H9 (cell line): ENCODE data around the gene ALDH1A1. TPM values are rescaled to one million over a fixed set of nuclear protein-coding genes. Genes with fewer than 3 reads are reported as not detected.

Source experiments
- DNase-seq: peaks from one replicate; pipeline ENCODE4 v3.0.0-alpha.2; 2017
- H2AFZ ChIP-seq: one replicate; pipeline ENCODE4 v1.6.1; 2013; ENCODE audit warnings: mild to moderate bottlenecking, low read length, control low read depth, moderate library complexity
- H2AK5ac ChIP-seq: 2 replicates; pipeline ENCODE4 v1.6.1; 2013; ENCODE audit warnings: low read length, control low read depth, mixed read lengths; ENCODE audit not compliant: insufficient read length
- H2BK120ac ChIP-seq: one replicate; pipeline ENCODE4 v1.6.1; 2013; ENCODE audit warnings: low read depth, mild to moderate bottlenecking, low read length, control low read depth, inconsistent platforms; ENCODE audit not compliant: poor library complexity, severe bottlenecking
- H2BK12ac ChIP-seq: 2 replicates; pipeline ENCODE4 v1.6.1; 2013; ENCODE audit warnings: low read length, control low read depth, mixed read lengths, low read depth; ENCODE audit not compliant: insufficient read length
- H2BK15ac ChIP-seq: 2 replicates; pipeline ENCODE4 v1.6.1; 2013; ENCODE audit warnings: low read depth, low read length, control low read depth
- H2BK20ac ChIP-seq: one replicate; pipeline ENCODE4 v1.6.1; 2013; ENCODE audit warnings: low read depth, mild to moderate bottlenecking, low read length, control low read depth, inconsistent platforms; ENCODE audit not compliant: poor library complexity, severe bottlenecking
- H2BK5ac ChIP-seq: 2 replicates; pipeline ENCODE4 v1.6.1; 2013; ENCODE audit warnings: low read length, control low read depth, mixed read lengths; ENCODE audit not compliant: insufficient read length
- H3K14ac ChIP-seq: 2 replicates; pipeline ENCODE4 v1.6.1; 2013; ENCODE audit warnings: low read length, control low read depth; ENCODE audit not compliant: insufficient read depth
- H3K18ac ChIP-seq: 2 replicates; pipeline ENCODE4 v1.6.1; 2013; ENCODE audit warnings: low read depth, mild to moderate bottlenecking, mixed read lengths, low read length, control low read depth; ENCODE audit not compliant: insufficient read length
- H3K23ac ChIP-seq: 2 replicates; pipeline ENCODE4 v1.6.1; 2013; ENCODE audit warnings: low read length, control low read depth, mixed read lengths, low read depth; ENCODE audit not compliant: insufficient read length
- H3K23me2 ChIP-seq: 2 replicates; pipeline ENCODE4 v1.6.1; 2013; ENCODE audit warnings: low read depth, mild to moderate bottlenecking, mixed read lengths, low read length, control low read depth; ENCODE audit not compliant: insufficient read length, poor library complexity, severe bottlenecking
- H3K27ac ChIP-seq: 2 replicates; pipeline ENCODE4 v1.5.1; 2013; ENCODE audit warnings: low read length, control low read depth, mixed read lengths, low read depth; ENCODE audit not compliant: insufficient read length
- H3K27me3 ChIP-seq: 2 replicates; pipeline ENCODE4 v1.6.1; 2013; ENCODE audit warnings: low read length, control low read depth, inconsistent platforms; ENCODE audit not compliant: insufficient read depth
- H3K4ac ChIP-seq: 2 replicates; pipeline ENCODE4 v1.6.1; 2013; ENCODE audit warnings: low read depth, mild to moderate bottlenecking, control low read depth, inconsistent platforms, low read length, moderate library complexity
- H3K4me1 ChIP-seq: 2 replicates; pipeline ENCODE4 v1.6.1; 2013; ENCODE audit warnings: low read length, control low read depth, inconsistent platforms; ENCODE audit not compliant: insufficient read depth
- H3K4me2 ChIP-seq: 2 replicates; pipeline ENCODE4 v1.6.1; 2013; ENCODE audit warnings: low read length, control low read depth, mixed read lengths; ENCODE audit not compliant: insufficient read length, insufficient read depth
- H3K56ac ChIP-seq: 2 replicates; pipeline ENCODE4 v1.6.1; 2013; ENCODE audit warnings: low read depth, mild to moderate bottlenecking, mixed read lengths, low read length, control low read depth; ENCODE audit not compliant: insufficient read length
- H3K79me1 ChIP-seq: 2 replicates; pipeline ENCODE4 v1.6.1; 2013; ENCODE audit warnings: low read depth, mild to moderate bottlenecking, moderate library complexity, low read length, control low read depth, inconsistent platforms; ENCODE audit not compliant: insufficient read depth, poor library complexity, severe bottlenecking
- H3K79me2 ChIP-seq: 2 replicates; pipeline ENCODE4 v1.6.1; 2013; ENCODE audit warnings: low read length, control low read depth, inconsistent platforms; ENCODE audit not compliant: insufficient read depth
- H3K9ac ChIP-seq: 2 replicates; pipeline ENCODE4 v1.6.1; 2013; ENCODE audit warnings: low read length, control low read depth, mixed read lengths; ENCODE audit not compliant: insufficient read length; ENCODE audit errors: extremely low read depth
- H3K9me3 ChIP-seq: one replicate; pipeline ENCODE4 v1.6.1; 2013; ENCODE audit warnings: low read depth, low read length, inconsistent platforms; ENCODE audit not compliant: control insufficient read depth
- H3T11ph ChIP-seq: one replicate; pipeline ENCODE4 v1.6.1; 2013; ENCODE audit warnings: mild to moderate bottlenecking, low read length, control low read depth, inconsistent platforms
- H4K20me1 ChIP-seq: one replicate; pipeline ENCODE4 v1.6.1; 2013; ENCODE audit not compliant: control insufficient read depth, insufficient read length, insufficient read depth
- H4K5ac ChIP-seq: 2 replicates; pipeline ENCODE4 v1.6.1; 2013; ENCODE audit warnings: low read depth, mild to moderate bottlenecking, mixed read lengths, low read length, control low read depth; ENCODE audit not compliant: insufficient read length
- H4K8ac ChIP-seq: replicated peaks from 2 replicates; pipeline ENCODE4 v1.6.1; 2013; ENCODE audit warnings: low read length, control low read depth, mixed read lengths, low read depth; ENCODE audit not compliant: insufficient read length
- H4K91ac ChIP-seq: 2 replicates; pipeline ENCODE4 v1.6.1; 2013; ENCODE audit warnings: low read depth, mild to moderate bottlenecking, moderate library complexity, mixed read lengths, low read length, control low read depth; ENCODE audit not compliant: insufficient read length
- H3K27ac Mint-ChIP-seq, 3 experiments: 2 replicates in 2 of 3; 3 replicates in 1 of 3; pipeline ENCODE4 v1.8.0; 2020 to 2021; ENCODE audit warnings: mixed read lengths in 3 of 3, mild to moderate bottlenecking in 1 of 3, moderate library complexity in 1 of 3
- H3K27me3 Mint-ChIP-seq: 2 replicates; pipeline ENCODE4 v1.8.0; 2021; ENCODE audit warnings: low read depth, mild to moderate bottlenecking, moderate library complexity, mixed read lengths
- H3K36me3 Mint-ChIP-seq, 3 experiments: 2 replicates in 2 of 3; 3 replicates in 1 of 3; pipeline ENCODE4 v1.8.0; 2020 to 2021; ENCODE audit warnings: low read depth in 3 of 3, mixed read lengths in 3 of 3; ENCODE audit not compliant: insufficient read depth in 1 of 3
- H3K4me1 Mint-ChIP-seq, 2 experiments: 2 replicates each; pipeline ENCODE4 v1.8.0; 2020; ENCODE audit warnings: mixed read lengths in 2 of 2
- H3K4me3 Mint-ChIP-seq, 2 experiments: 2 replicates in 1 of 2; 3 replicates in 1 of 2; pipeline ENCODE4 v1.8.0; 2020 to 2021; ENCODE audit warnings: mild to moderate bottlenecking in 2 of 2, mixed read lengths in 2 of 2, moderate library complexity in 1 of 2
- H3K9me3 Mint-ChIP-seq, 2 experiments: 2 replicates in 1 of 2; 3 replicates in 1 of 2; pipeline ENCODE4 v1.8.0; 2020; ENCODE audit warnings: mild to moderate bottlenecking in 2 of 2, mixed read lengths in 2 of 2, moderate library complexity in 1 of 2
- WGBS: extraction: QIAGEN DNeasy Blood & Tissue Kit; methylation state at CpG from one replicate; pipeline ENCODE4 v1.1.7; 2013; ENCODE audit warnings: missing lambda C conversion rate, low lambda C conversion rate, mixed read lengths; ENCODE audit not compliant: insufficient read length; ENCODE audit errors: extremely low coverage; 5-methylcytosine and 5-hydroxymethylcytosine counted together
- total RNA-seq: library from RNA; stranded (reverse); gene quantifications from 2 replicates; pipeline ENCODE4 v1.2.1, GENCODE V29; 2021
- TF ChIP-seq, protein P1 (sequence below): fragments of 200-600 bp; sonication (generic); conservative IDR thresholded peaks from 3 replicates; pipeline ENCODE4 v1.8.0; 2021; ENCODE audit warnings: antibody characterized with exemption, mild to moderate bottlenecking

The ALDH1A1 gene
- total RNA-seq, 1 experiment from 2014 or later: 1.1 TPM

DNA sequence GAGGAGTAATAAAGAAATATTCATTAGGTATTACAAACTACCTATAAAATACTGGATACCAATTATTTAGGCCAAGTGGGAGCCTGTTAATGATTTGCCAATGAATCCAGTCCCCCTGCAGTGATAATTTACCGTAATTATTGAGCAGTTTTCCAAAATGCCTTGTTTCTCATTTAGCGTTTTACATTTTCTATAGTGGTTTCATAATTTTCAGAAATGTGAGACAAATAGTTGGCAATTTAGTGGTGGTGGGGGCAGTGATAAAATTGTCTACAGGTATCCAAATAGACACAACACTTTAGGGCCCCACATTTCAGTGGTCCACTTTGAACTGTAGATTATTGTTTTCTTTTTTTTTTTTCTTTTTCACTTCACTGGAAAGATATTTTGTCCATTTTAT, 27.3 kb upstream of the ALDH1A1 start:
- H2BK5ac ChIP-seq: no peak overlapping the region
- H3K9ac ChIP-seq: no peak overlapping the region
- TF ChIP-seq, protein P1, sequence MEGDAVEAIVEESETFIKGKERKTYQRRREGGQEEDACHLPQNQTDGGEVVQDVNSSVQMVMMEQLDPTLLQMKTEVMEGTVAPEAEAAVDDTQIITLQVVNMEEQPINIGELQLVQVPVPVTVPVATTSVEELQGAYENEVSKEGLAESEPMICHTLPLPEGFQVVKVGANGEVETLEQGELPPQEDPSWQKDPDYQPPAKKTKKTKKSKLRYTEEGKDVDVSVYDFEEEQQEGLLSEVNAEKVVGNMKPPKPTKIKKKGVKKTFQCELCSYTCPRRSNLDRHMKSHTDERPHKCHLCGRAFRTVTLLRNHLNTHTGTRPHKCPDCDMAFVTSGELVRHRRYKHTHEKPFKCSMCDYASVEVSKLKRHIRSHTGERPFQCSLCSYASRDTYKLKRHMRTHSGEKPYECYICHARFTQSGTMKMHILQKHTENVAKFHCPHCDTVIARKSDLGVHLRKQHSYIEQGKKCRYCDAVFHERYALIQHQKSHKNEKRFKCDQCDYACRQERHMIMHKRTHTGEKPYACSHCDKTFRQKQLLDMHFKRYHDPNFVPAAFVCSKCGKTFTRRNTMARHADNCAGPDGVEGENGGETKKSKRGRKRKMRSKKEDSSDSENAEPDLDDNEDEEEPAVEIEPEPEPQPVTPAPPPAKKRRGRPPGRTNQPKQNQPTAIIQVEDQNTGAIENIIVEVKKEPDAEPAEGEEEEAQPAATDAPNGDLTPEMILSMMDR: no peak
- H3K4ac ChIP-seq: no peak overlapping the region
- no peak overlapping the region for H3K23ac ChIP-seq
- no peaks in the 10 kb centered on the region for H3K79me2 ChIP-seq
- H4K20me1 ChIP-seq: no peaks in the 10 kb centered on the region
- no peak overlapping the region for H4K5ac ChIP-seq
- Mint-ChIP-seq H3K27ac (no peak overlapping the region), H3K36me3 (no peaks in the 10 kb centered on the region), H3K9me3 (no peaks in the 10 kb centered on the region), H3K4me3 (no peak overlapping the region), H3K27me3 (no peaks in the 10 kb centered on the region), H3K4me1 (peaks cover 5% of the 10 kb centered on the region in 2 experiments)
- H3K14ac ChIP-seq: no peak overlapping the region
- no peak overlapping the region for H2BK20ac ChIP-seq
- H3K27me3 ChIP-seq: no peaks in the 10 kb centered on the region
- H2BK15ac ChIP-seq: no peak overlapping the region
- no peak overlapping the region for H3K4me2 ChIP-seq
- no peaks in the 10 kb centered on the region for H3K79me1 ChIP-seq
- no peak overlapping the region for H3T11ph ChIP-seq
- H3K56ac ChIP-seq: no peak overlapping the region
- H3K9me3 ChIP-seq: no peaks in the 10 kb centered on the region
- H2BK120ac ChIP-seq: no peak overlapping the region
- no peaks in the 10 kb centered on the region for H3K23me2 ChIP-seq
- WGBS: no CpG with 5 or more reads among the region's 2 CpGs
- no peak for DNase-seq
- no peak overlapping the region for H3K18ac ChIP-seq
- no peak overlapping the region for H2AFZ ChIP-seq
- H2AK5ac ChIP-seq: no peak overlapping the region
- H3K27ac ChIP-seq: no peak overlapping the region
- H2BK12ac ChIP-seq: no peak overlapping the region
- H3K4me1 ChIP-seq: no peaks in the 10 kb centered on the region
- H4K8ac ChIP-seq: no peak overlapping the region
- H4K91ac ChIP-seq: no peak overlapping the region
